Measurements from ENCODE around the gene RUBCN.

RUBCN gene

GRCh38 chr3:197748597-197749314 lies 12.1 kb upstream of the RUBCN start:
- DNase-seq (ENCODE audit: low spot score), result no peak
- TF ChIP-seq CTCF (IDR thresholded peaks at IDR 0.05; ENCODE audit: extremely low read depth, missing control alignments), result no peak

GRCh38 chr3:197746801-197747237 lies 10.1 kb upstream of the RUBCN start:
- TF ChIP-seq CTCF (IDR thresholded peaks at IDR 0.05; ENCODE audit: extremely low read depth, missing control alignments), result no peak
- DNase-seq (ENCODE audit: low spot score), result no peak

GRCh38 chr3:197746209-197746608 lies 9.5 kb upstream of the RUBCN start:
- no peak for DNase-seq (ENCODE audit: low spot score)
- no peak for TF ChIP-seq CTCF (IDR thresholded peaks at IDR 0.05; ENCODE audit: extremely low read depth, missing control alignments)

GRCh38 chr3:197742787-197743186 lies 6.1 kb upstream of the RUBCN start:
- no peak for DNase-seq (ENCODE audit: low spot score)
- no peak for TF ChIP-seq CTCF (IDR thresholded peaks at IDR 0.05; ENCODE audit: extremely low read depth, missing control alignments)

- no peak for DNase-seq (ENCODE audit: low spot score)
- no peak for TF ChIP-seq CTCF (IDR thresholded peaks at IDR 0.05; ENCODE audit: extremely low read depth, missing control alignments)
Observed at GRCh38 chr3:197737749-197738462, 1.2 kb upstream of the RUBCN start.

- TF ChIP-seq CTCF (IDR thresholded peaks at IDR 0.05; ENCODE audit: extremely low read depth, missing control alignments), result no peak
- no peak for DNase-seq (ENCODE audit: low spot score)
Observed at GRCh38 chr3:197737319-197737649, 580 bp upstream of the RUBCN start.

GRCh38 chr3:197736010-197736490 lies 654 bp downstream of the RUBCN start:
- peak; percentile 78 for DNase-seq (ENCODE audit: low spot score)
- no peak for TF ChIP-seq CTCF (IDR thresholded peaks at IDR 0.05; ENCODE audit: extremely low read depth, missing control alignments)

All from GM20000 (cell line).